K562 (cell line): ENCODE data around the gene NFE2. TPM values are rescaled to one million over a fixed set of nuclear protein-coding genes. Genes with fewer than 3 reads are reported as not detected.

Experiments
- BHLHE40 ChIP-seq: IDR thresholded peaks from 2 replicates; pipeline ENCODE4 v1.6.1; 2011; ENCODE audit warnings: low read length, improper control_type of control experiment
- BMI1 ChIP-seq: fragments of 150-350 bp; IDR thresholded peaks from 2 replicates; pipeline ENCODE4 v1.6.1; 2014; ENCODE audit warnings: low read length
- BRD9 ChIP-seq: fragments of 450-650 bp; IDR thresholded peaks from 2 replicates; pipeline ENCODE4 v1.6.1; 2018; ENCODE audit warnings: low read depth; ENCODE audit not compliant: partially characterized antibody
- CCNT2 ChIP-seq: IDR thresholded peaks from 2 replicates; pipeline ENCODE4 v1.6.1; 2011; ENCODE audit warnings: borderline replicate concordance, low read depth, mild to moderate bottlenecking, moderate library complexity, mixed read lengths, low read length; ENCODE audit not compliant: insufficient read length; ENCODE audit errors: extremely low read depth
- DNMT1 ChIP-seq: fragments of 450-650 bp; IDR thresholded peaks from 2 replicates; pipeline ENCODE4 v1.6.1; 2016; ENCODE audit warnings: antibody characterized with exemption, mild to moderate bottlenecking
- FIP1L1 ChIP-seq: fragments of 200-400 bp; formaldehyde crosslinking; IDR thresholded peaks from 2 replicates; pipeline ENCODE4 v1.6.1; 2018; ENCODE audit warnings: mild to moderate bottlenecking, low read depth, low read length; ENCODE audit not compliant: poor library complexity, severe bottlenecking
- GATAD2B ChIP-seq: fragments of 450-650 bp; IDR thresholded peaks from 2 replicates; pipeline ENCODE4 v1.6.1; 2017; ENCODE audit warnings: mild to moderate bottlenecking, borderline replicate concordance
- JUNB ChIP-seq: fragments of 450-650 bp; formaldehyde crosslinking; conservative IDR thresholded peaks from 2 replicates; pipeline ENCODE4 v1.4.0; 2020; ENCODE audit warnings: mild to moderate bottlenecking
- SRSF3 ChIP-seq: fragments of 200-400 bp; formaldehyde crosslinking; IDR thresholded peaks from 2 replicates; pipeline ENCODE4 v1.6.1; 2016; ENCODE audit warnings: mild to moderate bottlenecking, low read length, moderate library complexity; ENCODE audit not compliant: insufficient read depth
- STAG1 ChIP-seq: sonication (generic); formaldehyde crosslinking; IDR thresholded peaks from 2 replicates; pipeline ENCODE4 v1.5.0; 2020; ENCODE audit warnings: missing genetic modification reagents, borderline replicate concordance
- ZFPM2 ChIP-seq: fragments of 250-450 bp; sonication (Bioruptor Pico); IDR thresholded peaks from 2 replicates; pipeline ENCODE4 v1.5.1; 2022; ENCODE audit warnings: mild to moderate bottlenecking
- ZNF140 ChIP-seq: fragments of 250-450 bp; sonication (Bioruptor Pico); IDR thresholded peaks from 2 replicates; pipeline ENCODE4 v1.8.0; 2021; ENCODE audit warnings: moderate library complexity, mild to moderate bottlenecking, inconsistent platforms
- polyA plus RNA-seq, 8 experiments: library from polyadenylated mRNA; depleted of rRNA in 4 of 8; stranded (reverse) in 5 of 8; unstranded in 3 of 8; fragments of >200 nt; fragmentation: Nextera tagmentation in 2 of 8; fragmentation: Illumina TruSeq in 1 of 8; extraction: Ambion mirVana in 2 of 8; extraction: Trizol in 1 of 8; gene quantifications; 2 replicates each; pipeline versions ENCODE4 v1.2.1 to v1.2.3, GENCODE V29; 2011 to 2014; ENCODE audit warnings: inconsistent platforms in 1 of 8, missing spikeins in 1 of 8
- total RNA-seq, 7 experiments: library from RNA; depleted of rRNA in 6 of 7; stranded (reverse); fragments of >200 nt in 6 of 7; fragmentation: Illumina TruSeq in 2 of 7; extraction: Trizol in 2 of 7; gene quantifications; 2 replicates each; pipeline versions ENCODE4 v1.2.1 to v1.2.3, GENCODE V29; 2011 to 2021; ENCODE audit warnings: low replicate concordance in 1 of 7
- TF ChIP-seq, protein P1 (sequence below): sonication (generic); formaldehyde crosslinking; IDR thresholded peaks from 2 replicates; pipeline ENCODE4 v1.8.0; 2023; ENCODE audit warnings: mild to moderate bottlenecking, missing genetic modification reagents
- TF ChIP-seq, protein P2 (sequence below): fragments of 450-650 bp; formaldehyde crosslinking; IDR thresholded peaks from 2 replicates; pipeline ENCODE4 v1.4.0; 2022; ENCODE audit warnings: missing genetic modification characterization
- TF ChIP-seq, protein P3 (sequence below): fragments of 250-450 bp; sonication (Bioruptor Pico); IDR thresholded peaks from 2 replicates; pipeline ENCODE4 v1.6.1; 2021; ENCODE audit warnings: mild to moderate bottlenecking
- TF ChIP-seq, protein P4 (sequence below), 3 experiments: fragments of 200-800 bp in 1 of 3; sonication (Bioruptor generic) in 1 of 3; sonication (generic) in 1 of 3; formaldehyde crosslinking in 1 of 3; IDR thresholded peaks; 2 replicates each; pipeline versions ENCODE4 v1.6.1 to v1.8.0; 2016 to 2022; ENCODE audit warnings: mild to moderate bottlenecking in 2 of 3, missing compliant biosample characterization in 2 of 3, missing genetic modification characterization in 2 of 3, missing genetic modification reagents in 1 of 3

NFE2 gene
- total and polyA plus RNA-seq, 9 of the 15 experiments (the other 6 are each of a cell fraction or from before 2014, with no cell fraction given) = 12.3 to 282 (median 208) TPM

DNA sequence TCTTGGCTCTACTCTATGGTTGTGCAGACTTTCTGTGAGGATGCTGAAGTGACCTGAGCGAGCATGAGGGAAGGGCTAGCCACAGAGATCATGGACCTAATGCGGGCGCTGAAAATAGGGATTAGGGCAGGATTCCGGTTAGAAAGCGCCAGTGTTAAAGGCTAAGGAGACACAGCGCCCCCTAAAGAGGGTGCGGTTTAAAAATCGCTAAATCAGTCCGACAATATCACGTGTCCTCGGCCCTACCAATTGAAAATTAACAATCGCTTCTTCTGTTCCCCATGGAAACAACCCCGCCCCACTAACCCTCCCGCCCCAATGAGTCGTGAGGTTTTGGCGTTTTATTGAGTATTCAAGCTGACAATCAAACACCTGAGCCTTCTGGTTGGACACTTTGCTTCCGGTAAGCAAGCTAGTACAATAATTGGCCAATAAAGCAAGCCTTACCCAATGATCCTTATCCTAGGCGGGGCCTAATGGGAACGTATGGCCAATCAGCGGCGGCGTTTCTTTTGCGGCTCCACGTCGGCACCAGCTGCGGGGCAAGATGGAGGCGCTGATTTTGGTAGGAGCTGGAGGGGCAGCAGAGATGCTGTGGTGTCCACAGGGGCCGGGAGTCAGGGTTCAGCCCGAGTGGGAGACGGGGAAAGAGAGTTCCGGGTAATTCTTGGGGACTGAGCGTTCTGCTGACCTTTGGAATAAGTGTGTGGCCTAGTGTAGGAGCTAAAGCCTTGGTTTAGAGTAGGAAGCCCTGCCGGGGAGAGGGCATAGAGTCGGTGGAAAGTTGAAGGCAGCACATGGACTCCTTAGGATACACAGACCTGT, 24.0 kb upstream of the NFE2 start, which contains the start of gene COPZ1 (continued):
- TF ChIP-seq, protein P1, sequence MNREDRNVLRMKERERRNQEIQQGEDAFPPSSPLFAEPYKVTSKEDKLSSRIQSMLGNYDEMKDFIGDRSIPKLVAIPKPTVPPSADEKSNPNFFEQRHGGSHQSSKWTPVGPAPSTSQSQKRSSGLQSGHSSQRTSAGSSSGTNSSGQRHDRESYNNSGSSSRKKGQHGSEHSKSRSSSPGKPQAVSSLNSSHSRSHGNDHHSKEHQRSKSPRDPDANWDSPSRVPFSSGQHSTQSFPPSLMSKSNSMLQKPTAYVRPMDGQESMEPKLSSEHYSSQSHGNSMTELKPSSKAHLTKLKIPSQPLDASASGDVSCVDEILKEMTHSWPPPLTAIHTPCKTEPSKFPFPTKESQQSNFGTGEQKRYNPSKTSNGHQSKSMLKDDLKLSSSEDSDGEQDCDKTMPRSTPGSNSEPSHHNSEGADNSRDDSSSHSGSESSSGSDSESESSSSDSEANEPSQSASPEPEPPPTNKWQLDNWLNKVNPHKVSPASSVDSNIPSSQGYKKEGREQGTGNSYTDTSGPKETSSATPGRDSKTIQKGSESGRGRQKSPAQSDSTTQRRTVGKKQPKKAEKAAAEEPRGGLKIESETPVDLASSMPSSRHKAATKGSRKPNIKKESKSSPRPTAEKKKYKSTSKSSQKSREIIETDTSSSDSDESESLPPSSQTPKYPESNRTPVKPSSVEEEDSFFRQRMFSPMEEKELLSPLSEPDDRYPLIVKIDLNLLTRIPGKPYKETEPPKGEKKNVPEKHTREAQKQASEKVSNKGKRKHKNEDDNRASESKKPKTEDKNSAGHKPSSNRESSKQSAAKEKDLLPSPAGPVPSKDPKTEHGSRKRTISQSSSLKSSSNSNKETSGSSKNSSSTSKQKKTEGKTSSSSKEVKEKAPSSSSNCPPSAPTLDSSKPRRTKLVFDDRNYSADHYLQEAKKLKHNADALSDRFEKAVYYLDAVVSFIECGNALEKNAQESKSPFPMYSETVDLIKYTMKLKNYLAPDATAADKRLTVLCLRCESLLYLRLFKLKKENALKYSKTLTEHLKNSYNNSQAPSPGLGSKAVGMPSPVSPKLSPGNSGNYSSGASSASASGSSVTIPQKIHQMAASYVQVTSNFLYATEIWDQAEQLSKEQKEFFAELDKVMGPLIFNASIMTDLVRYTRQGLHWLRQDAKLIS = no peak
- no peak for TF ChIP-seq ZNF140
- no peak for TF ChIP-seq GATAD2B
- no peak for TF ChIP-seq STAG1 (CRISPR knock-in tag)
- TF ChIP-seq, protein P2, sequence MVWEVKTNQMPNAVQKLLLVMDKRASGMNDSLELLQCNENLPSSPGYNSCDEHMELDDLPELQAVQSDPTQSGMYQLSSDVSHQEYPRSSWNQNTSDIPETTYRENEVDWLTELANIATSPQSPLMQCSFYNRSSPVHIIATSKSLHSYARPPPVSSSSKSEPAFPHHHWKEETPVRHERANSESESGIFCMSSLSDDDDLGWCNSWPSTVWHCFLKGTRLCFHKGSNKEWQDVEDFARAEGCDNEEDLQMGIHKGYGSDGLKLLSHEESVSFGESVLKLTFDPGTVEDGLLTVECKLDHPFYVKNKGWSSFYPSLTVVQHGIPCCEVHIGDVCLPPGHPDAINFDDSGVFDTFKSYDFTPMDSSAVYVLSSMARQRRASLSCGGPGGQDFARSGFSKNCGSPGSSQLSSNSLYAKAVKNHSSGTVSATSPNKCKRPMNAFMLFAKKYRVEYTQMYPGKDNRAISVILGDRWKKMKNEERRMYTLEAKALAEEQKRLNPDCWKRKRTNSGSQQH (CRISPR knock-in tag) = peak; percentile 81
- TF ChIP-seq, protein P3, sequence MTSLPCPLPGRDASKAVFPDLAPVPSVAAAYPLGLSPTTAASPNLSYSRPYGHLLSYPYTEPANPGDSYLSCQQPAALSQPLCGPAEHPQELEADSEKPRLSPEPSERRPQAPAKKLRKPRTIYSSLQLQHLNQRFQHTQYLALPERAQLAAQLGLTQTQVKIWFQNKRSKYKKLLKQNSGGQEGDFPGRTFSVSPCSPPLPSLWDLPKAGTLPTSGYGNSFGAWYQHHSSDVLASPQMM (CRISPR knock-in tag) = no peak
- TF ChIP-seq SRSF3 = no peak
- peak; percentile 24; the same call in 1 of the 2 replicates for TF ChIP-seq BHLHE40
- TF ChIP-seq DNMT1 = no peak
- no peak for TF ChIP-seq FIP1L1
- TF ChIP-seq CCNT2 = no peak
- TF ChIP-seq BRD9 = peak; percentile 97
- TF ChIP-seq JUNB (CRISPR knock-in tag) = no peak
- TF ChIP-seq ZFPM2 (CRISPR knock-in tag) = no peak
- TF ChIP-seq, protein P4, sequence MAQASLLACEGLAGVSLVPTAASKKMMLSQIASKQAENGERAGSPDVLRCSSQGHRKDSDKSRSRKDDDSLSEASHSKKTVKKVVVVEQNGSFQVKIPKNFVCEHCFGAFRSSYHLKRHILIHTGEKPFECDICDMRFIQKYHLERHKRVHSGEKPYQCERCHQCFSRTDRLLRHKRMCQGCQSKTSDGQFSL (CRISPR knock-in tag; IDR thresholded peaks at IDR 0.05) = no peak
- TF ChIP-seq, protein P4 (tag; IDR thresholded peaks at IDR 0.05) = no peak
- TF ChIP-seq BMI1 = peak; percentile 76
